CD4-positive, alpha-beta T cell (primary cell): ENCODE measurements around the gene DENND1A. TPM values are rescaled to one million over a fixed set of nuclear protein-coding genes. Genes with fewer than 3 reads are reported as not detected.

Source experiments
- ATAC-seq: fragments of 200-7000 bp; cut with Tn5 transposase; one replicate; pipeline ENCODE4 v1.10.0; 2022; ENCODE audit warnings: mild to moderate bottlenecking; ENCODE audit not compliant: poor library complexity
- CTCF ChIA-PET: fragments of 350-600 bp; sonication (Branson Sonifier 250); formaldehyde crosslinking; loops from one replicate; lab custom pipeline; 2021; ENCODE audit warnings: antibody characterized with exemption, inconsistent platforms; lab: Charles Lee
- POLR2A ChIA-PET: fragments of 350-600 bp; sonication (Branson Sonifier 250); formaldehyde crosslinking; loops from one replicate; lab custom pipeline; 2021; ENCODE audit warnings: antibody characterized with exemption, inconsistent platforms; lab: Charles Lee
- DNase-seq, 14 experiments: peaks; one replicate each; pipeline ENCODE4 v3.0.0-alpha.2; 2013 to 2020; ENCODE audit warnings: mixed read lengths in 2 of 14
- H3K27ac ChIP-seq, 2 donors: one replicate each; pipeline versions ENCODE4 v1.5.1 to v1.7.0; 2013; ENCODE audit warnings: low read length in 2 of 2, low read depth in 1 of 2, mild to moderate bottlenecking in 1 of 2
- H3K27me3 ChIP-seq, 2 experiments: 1 replicate in 1 of 2; 2 replicates in 1 of 2; pipeline versions ENCODE4 v1.6.1 to v1.7.0; 2013; ENCODE audit warnings: low read length in 2 of 2, control low read depth in 1 of 2, mild to moderate bottlenecking in 1 of 2, moderate library complexity in 1 of 2; ENCODE audit not compliant: insufficient read depth in 2 of 2, control insufficient read depth in 1 of 2
- H3K36me3 ChIP-seq: one replicate; pipeline ENCODE4 v1.6.1; 2013; ENCODE audit warnings: low read length, control low read depth; ENCODE audit not compliant: insufficient read depth
- H3K4me1 ChIP-seq: one replicate; pipeline ENCODE4 v1.6.1; 2013; ENCODE audit warnings: low read length, control low read depth; ENCODE audit not compliant: insufficient read depth
- H3K4me3 ChIP-seq: one replicate; pipeline ENCODE4 v1.5.1; 2013; ENCODE audit warnings: mild to moderate bottlenecking, low read length, moderate library complexity
- H3K9me3 ChIP-seq, 2 experiments: 1 replicate in 1 of 2; 2 replicates in 1 of 2; pipeline versions ENCODE4 v1.6.1 to v1.7.0; 2013; ENCODE audit warnings: low read length in 2 of 2, mild to moderate bottlenecking in 2 of 2, control low read depth in 1 of 2, moderate library complexity in 1 of 2; ENCODE audit not compliant: control insufficient read depth in 1 of 2, insufficient read depth in 1 of 2
- H3K27ac Mint-ChIP-seq: one replicate; pipeline ENCODE4 v1.8.0; 2020; ENCODE audit warnings: mixed read lengths
- H3K27me3 Mint-ChIP-seq: one replicate; pipeline ENCODE4 v1.8.0; 2021; ENCODE audit warnings: mixed read lengths
- H3K36me3 Mint-ChIP-seq: one replicate; pipeline ENCODE4 v1.8.0; 2021; ENCODE audit warnings: low read depth, mixed read lengths
- H3K4me1 Mint-ChIP-seq: one replicate; pipeline ENCODE4 v1.8.0; 2021; ENCODE audit warnings: low read depth, mixed read lengths
- H3K4me3 Mint-ChIP-seq: one replicate; pipeline ENCODE4 v1.8.0; 2020; ENCODE audit warnings: mild to moderate bottlenecking, mixed read lengths
- H3K9me3 Mint-ChIP-seq: one replicate; pipeline ENCODE4 v1.8.0; 2020; ENCODE audit warnings: mixed read lengths
- intact Hi-C, 2 experiments: fragments of 100-400 bp; cut with DNase I in 1 of 2; cut with micrococcal nuclease in 1 of 2; formaldehyde crosslinking; loops; one replicate each; pipeline versions ENCODE4 v1.15.1 to v1.9.0; 2023 to 2025; cut with DNase I, micrococcal nuclease
- total RNA-seq, 174 experiments: library from RNA in 2 of 174; stranded (reverse) in 2 of 174; gene quantifications; one replicate each; pipeline ENCODE4 v1.2.3 and lab custom pipeline; 2021 to 2026
- TF ChIP-seq, protein P1 (sequence below): fragments of 200-600 bp; IDR thresholded peaks from one replicate; pipeline ENCODE4 v1.8.0; 2022; ENCODE audit warnings: antibody characterized with exemption, mild to moderate bottlenecking

The DENND1A gene
- total RNA-seq, 2 experiments from 2014 or later, result 20.0 to 20.6 TPM

DNA sequence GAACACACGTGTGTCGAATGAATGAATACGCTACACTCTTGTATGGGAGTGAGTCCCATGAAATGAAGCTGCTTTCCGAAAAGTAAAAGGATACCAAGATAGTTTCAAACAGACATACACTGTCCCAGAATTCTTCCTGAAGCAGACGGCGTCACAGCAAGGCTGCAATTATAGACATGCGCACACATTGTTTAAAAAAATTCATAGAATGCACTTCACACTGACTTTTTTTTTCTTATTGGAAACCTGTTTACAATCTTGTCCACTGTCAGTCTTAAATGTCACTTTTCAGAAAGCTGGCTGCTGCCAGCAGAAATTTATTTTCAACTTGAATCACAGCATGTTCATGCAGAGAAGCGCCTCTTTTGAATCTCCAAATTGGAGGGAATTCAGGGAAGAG is 449.1 kb downstream of the DENND1A start:
- ATAC-seq, result no peak
- H3K9me3 Mint-ChIP-seq, result no peaks in the 10 kb centered on the region
- CTCF ChIA-PET, result no interaction called here

GRCh38 chr9:123480096-123480495 is 449.8 kb downstream of the DENND1A start:
- Mint-ChIP-seq H3K27ac (no peak overlapping the region), H3K4me3 (no peak overlapping the region), H3K36me3 (no peaks in the 10 kb centered on the region), H3K4me1 (no peaks in the 10 kb centered on the region), H3K9me3 (no peaks in the 10 kb centered on the region), H3K27me3 (no peaks in the 10 kb centered on the region)
- POLR2A ChIA-PET, result no interaction called here
- H3K9me3 ChIP-seq, result no peaks in the 10 kb centered on the region
- H3K4me3 ChIP-seq, result no peak overlapping the region
- intact Hi-C loops, result no loop called here
- ATAC-seq (no peak), DNase-seq (no peak)
- H3K36me3 ChIP-seq, result no peaks in the 10 kb centered on the region
- H3K27me3 ChIP-seq, result no peaks in the 10 kb centered on the region
- CTCF ChIA-PET, result no interaction called here
- H3K4me1 ChIP-seq, result no peaks in the 10 kb centered on the region
- TF ChIP-seq, protein P1, sequence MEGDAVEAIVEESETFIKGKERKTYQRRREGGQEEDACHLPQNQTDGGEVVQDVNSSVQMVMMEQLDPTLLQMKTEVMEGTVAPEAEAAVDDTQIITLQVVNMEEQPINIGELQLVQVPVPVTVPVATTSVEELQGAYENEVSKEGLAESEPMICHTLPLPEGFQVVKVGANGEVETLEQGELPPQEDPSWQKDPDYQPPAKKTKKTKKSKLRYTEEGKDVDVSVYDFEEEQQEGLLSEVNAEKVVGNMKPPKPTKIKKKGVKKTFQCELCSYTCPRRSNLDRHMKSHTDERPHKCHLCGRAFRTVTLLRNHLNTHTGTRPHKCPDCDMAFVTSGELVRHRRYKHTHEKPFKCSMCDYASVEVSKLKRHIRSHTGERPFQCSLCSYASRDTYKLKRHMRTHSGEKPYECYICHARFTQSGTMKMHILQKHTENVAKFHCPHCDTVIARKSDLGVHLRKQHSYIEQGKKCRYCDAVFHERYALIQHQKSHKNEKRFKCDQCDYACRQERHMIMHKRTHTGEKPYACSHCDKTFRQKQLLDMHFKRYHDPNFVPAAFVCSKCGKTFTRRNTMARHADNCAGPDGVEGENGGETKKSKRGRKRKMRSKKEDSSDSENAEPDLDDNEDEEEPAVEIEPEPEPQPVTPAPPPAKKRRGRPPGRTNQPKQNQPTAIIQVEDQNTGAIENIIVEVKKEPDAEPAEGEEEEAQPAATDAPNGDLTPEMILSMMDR, result no peak
- no peak overlapping the region for H3K27ac ChIP-seq

More for the DNA sequence above, 449.1 kb downstream of the DENND1A start:
- no peaks in the 10 kb centered on the region for H3K4me1 ChIP-seq
- H3K9me3 ChIP-seq, result no peaks in the 10 kb centered on the region
- H3K27me3 ChIP-seq, result no peaks in the 10 kb centered on the region
- H3K36me3 Mint-ChIP-seq, result no peaks in the 10 kb centered on the region
- no peaks in the 10 kb centered on the region for H3K36me3 ChIP-seq
- H3K4me3 Mint-ChIP-seq, result no peak overlapping the region
- H3K27me3 Mint-ChIP-seq, result no peaks in the 10 kb centered on the region
- no peak for DNase-seq
- TF ChIP-seq, protein P1, result no peak
- POLR2A ChIA-PET, result no interaction called here
- H3K4me3 ChIP-seq, result no peak overlapping the region
- intact Hi-C loops, result no loop called here
- no peak overlapping the region for H3K27ac ChIP-seq
- no peaks in the 10 kb centered on the region for H3K4me1 Mint-ChIP-seq
- no peak overlapping the region for H3K27ac Mint-ChIP-seq

- Histone ChIP-seq H3K27ac (no peak overlapping the region), H3K36me3 (no peaks in the 10 kb centered on the region), H3K4me1 (no peaks in the 10 kb centered on the region), H3K9me3 (no peaks in the 10 kb centered on the region), H3K27me3 (no peaks in the 10 kb centered on the region), H3K4me3 (no peak overlapping the region)
- CTCF ChIA-PET, result no interaction called here
- POLR2A ChIA-PET, result no interaction called here
- Mint-ChIP-seq H3K27me3 (no peaks in the 10 kb centered on the region), H3K9me3 (no peaks in the 10 kb centered on the region), H3K36me3 (no peaks in the 10 kb centered on the region), H3K4me1 (no peaks in the 10 kb centered on the region), H3K27ac (no peak overlapping the region), H3K4me3 (no peak overlapping the region)
- TF ChIP-seq, protein P1, result no peak
- intact Hi-C loops, result no loop called here
- DNase-seq, result no peak
- ATAC-seq, result no peak
These were observed 450.8 kb downstream of the DENND1A start for GRCh38 chr9:123478967-123479602.
